Glutamatergic neuron (in vitro differentiated cells): ENCODE measurements around the gene OOEP. TPM values are rescaled to one million over a fixed set of nuclear protein-coding genes. Genes with fewer than 3 reads are reported as not detected.
"Not testable (repeated sequence)": the region's sequence is repeated elsewhere in the genome, so short reads cannot be mapped to it uniquely, and the experiment has no call there.

ENCODE experiments used
- DNase-seq: peaks from one replicate; pipeline ENCODE4 v3.0.0; 2022
- H3K27ac Mint-ChIP-seq: one replicate; pipeline ENCODE4 v1.8.0; 2020; ENCODE audit warnings: mild to moderate bottlenecking, mixed read lengths, inconsistent platforms; ENCODE audit not compliant: unreplicated experiment
- H3K27me3 Mint-ChIP-seq: one replicate; pipeline ENCODE4 v1.8.0; 2020; ENCODE audit warnings: mild to moderate bottlenecking, moderate library complexity, mixed read lengths, inconsistent platforms; ENCODE audit not compliant: unreplicated experiment
- H3K36me3 Mint-ChIP-seq: one replicate; pipeline ENCODE4 v1.8.0; 2020; ENCODE audit warnings: mild to moderate bottlenecking, mixed read lengths, inconsistent platforms; ENCODE audit not compliant: unreplicated experiment
- H3K4me1 Mint-ChIP-seq: one replicate; pipeline ENCODE4 v1.8.0; 2020; ENCODE audit warnings: mild to moderate bottlenecking, low read depth, mixed read lengths, inconsistent platforms; ENCODE audit not compliant: unreplicated experiment
- H3K4me3 Mint-ChIP-seq: one replicate; pipeline ENCODE4 v1.8.0; 2020; ENCODE audit warnings: mild to moderate bottlenecking, mixed read lengths, inconsistent platforms; ENCODE audit not compliant: unreplicated experiment
- H3K9me3 Mint-ChIP-seq: one replicate; pipeline ENCODE4 v1.8.0; 2020; ENCODE audit warnings: mild to moderate bottlenecking, moderate library complexity, mixed read lengths, inconsistent platforms; ENCODE audit not compliant: unreplicated experiment
- CTCF ChIP-seq: fragments of 200-600 bp; sonication (generic); IDR thresholded peaks from one replicate; pipeline ENCODE4 v1.5.0; 2021; ENCODE audit not compliant: partially characterized antibody, unreplicated experiment
- total RNA-seq: library from RNA; stranded (reverse); fragmentation: NEBNext Ultra II Directional; extraction: Animal tissue kit (Norgen Biotek cat#: 25700); gene quantifications from one replicate; pipeline ENCODE4 v1.2.1, GENCODE V29; 2021; ENCODE audit not compliant: unreplicated experiment

The OOEP gene
- total RNA-seq, 1 donor from 2014 or later, result not detected

- Mint-ChIP-seq H3K4me3 (no peak overlapping the region), H3K4me1 (no peaks in the 10 kb centered on the region), H3K36me3 (no peaks in the 10 kb centered on the region), H3K9me3 (no peaks in the 10 kb centered on the region), H3K27ac (no peak overlapping the region), H3K27me3 (peaks cover 1% of the 10 kb centered on the region)
- DNase-seq, result no peak
- TF ChIP-seq CTCF, result no peak
Observed at GRCh38 chr6:73395875-73396274, 26.2 kb upstream of the OOEP start.

GRCh38 chr6:73394577-73395354 is 25.1 kb upstream of the OOEP start, which contains the start of gene DDX43:
DDX43 (plus strand) TSS chr6:73394828; CDS start chr6:73394906, 78 bp downstream.
- no peaks in the 10 kb centered on the region for H3K4me1 Mint-ChIP-seq
- no peak within 1 kb of the TSS for H3K4me3 Mint-ChIP-seq
- no peak for TF ChIP-seq CTCF
- H3K27ac Mint-ChIP-seq, result no peak within 1 kb of the TSS
- no peaks in the 10 kb centered on the region for H3K36me3 Mint-ChIP-seq
- DNase-seq, result no peak
- H3K9me3 Mint-ChIP-seq, result no peaks in the 10 kb centered on the region
- peaks cover 1% of the 10 kb centered on the region for H3K27me3 Mint-ChIP-seq

GRCh38 chr6:73393278-73393677 is 23.6 kb upstream of the OOEP start:
- no peaks in the 10 kb centered on the region for H3K9me3 Mint-ChIP-seq
- no peak overlapping the region for H3K27ac Mint-ChIP-seq
- no peak for TF ChIP-seq CTCF
- H3K27me3 Mint-ChIP-seq, result peaks cover 1% of the 10 kb centered on the region
- H3K36me3 Mint-ChIP-seq, result no peaks in the 10 kb centered on the region
- no peaks in the 10 kb centered on the region for H3K4me1 Mint-ChIP-seq
- DNase-seq, result no peak
- no peak overlapping the region for H3K4me3 Mint-ChIP-seq

GRCh38 chr6:73392188-73392587 is 22.5 kb upstream of the OOEP start:
- H3K36me3 Mint-ChIP-seq, H3K9me3 Mint-ChIP-seq, H3K4me3 Mint-ChIP-seq, H3K27ac Mint-ChIP-seq, H3K4me1 Mint-ChIP-seq, DNase-seq, H3K27me3 Mint-ChIP-seq: not testable (repeated sequence)

GRCh38 chr6:73391675-73392074 is 22.0 kb upstream of the OOEP start:
- H3K27me3 Mint-ChIP-seq, result peaks cover 1% of the 10 kb centered on the region
- DNase-seq, result no peak
- H3K9me3 Mint-ChIP-seq, result no peaks in the 10 kb centered on the region
- no peaks in the 10 kb centered on the region for H3K4me1 Mint-ChIP-seq
- no peaks in the 10 kb centered on the region for H3K36me3 Mint-ChIP-seq
- H3K4me3 Mint-ChIP-seq, result no peak overlapping the region
- TF ChIP-seq CTCF, result no peak
- H3K27ac Mint-ChIP-seq, result no peak overlapping the region
